Stimulated activated effector memory CD8-positive, alpha-beta T cell treated with anti-CD3 and anti-CD28 coated beads, Interleukin-12 subunit alpha, Interleukin-12 subunit beta, amount 100 ng/mL, for 72 hours (primary cell): ENCODE results near the gene WIF1.

Source experiments
- ATAC-seq: fragments of 150-1000 bp; cut with Tn5 transposase; 2 replicates; pipeline ENCODE4 v1.10.0; 2021
- DNase-seq, 2 donors: peaks; one replicate each; pipeline ENCODE4 v3.0.0; 2021 to 2022; ENCODE audit warnings: low spot score in 2 of 2
- H3K27ac Mint-ChIP-seq: one replicate; pipeline ENCODE4 v1.8.0; 2022; ENCODE audit warnings: mild to moderate bottlenecking, mixed read lengths
- H3K36me3 Mint-ChIP-seq: one replicate; pipeline ENCODE4 v1.8.0; 2022; ENCODE audit warnings: mild to moderate bottlenecking, mixed read lengths
- H3K4me1 Mint-ChIP-seq: one replicate; pipeline ENCODE4 v1.8.0; 2022; ENCODE audit warnings: mixed read lengths
- H3K4me3 Mint-ChIP-seq: one replicate; pipeline ENCODE4 v1.8.0; 2022; ENCODE audit warnings: mild to moderate bottlenecking, mixed read lengths
- H3K9me3 Mint-ChIP-seq: one replicate; pipeline ENCODE4 v1.8.0; 2022; ENCODE audit warnings: mixed read lengths

The WIF1 gene

DNA sequence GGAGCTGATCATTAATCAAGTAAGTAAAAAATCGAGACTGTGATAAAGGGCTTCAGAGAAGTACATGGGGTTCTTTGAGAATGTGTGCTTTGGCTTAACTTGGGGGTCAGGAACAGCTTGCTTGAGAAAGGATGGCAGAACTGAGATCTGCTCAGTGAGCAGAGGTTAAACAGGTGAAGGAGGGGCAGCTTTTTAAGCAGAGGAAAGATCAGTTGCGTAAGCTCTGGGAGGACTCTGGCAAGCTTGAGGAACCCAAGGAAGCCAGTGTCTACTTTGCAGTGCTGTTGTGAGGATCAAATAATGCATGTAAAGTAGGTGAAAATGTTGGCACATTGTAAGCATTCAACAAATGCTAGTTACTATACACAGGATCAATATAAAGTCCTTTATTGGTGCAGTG is 30.6 kb downstream of the WIF1 start:
- no peaks in the 10 kb centered on the region for H3K36me3 Mint-ChIP-seq
- DNase-seq (no peak), ATAC-seq (no peak)
- H3K4me3 Mint-ChIP-seq = no peak overlapping the region
- no peaks in the 10 kb centered on the region for H3K4me1 Mint-ChIP-seq
- H3K9me3 Mint-ChIP-seq = peaks cover 4% of the 10 kb centered on the region
- no peak overlapping the region for H3K27ac Mint-ChIP-seq

- Mint-ChIP-seq H3K4me3 (no peak overlapping the region), H3K9me3 (no peaks in the 10 kb centered on the region), H3K27ac (no peak overlapping the region), H3K4me1 (no peaks in the 10 kb centered on the region), H3K36me3 (no peaks in the 10 kb centered on the region)
- DNase-seq (no peak), ATAC-seq (no peak)
Measured at GRCh38 chr12:65086236-65086635, 34.9 kb downstream of the WIF1 start.

DNA sequence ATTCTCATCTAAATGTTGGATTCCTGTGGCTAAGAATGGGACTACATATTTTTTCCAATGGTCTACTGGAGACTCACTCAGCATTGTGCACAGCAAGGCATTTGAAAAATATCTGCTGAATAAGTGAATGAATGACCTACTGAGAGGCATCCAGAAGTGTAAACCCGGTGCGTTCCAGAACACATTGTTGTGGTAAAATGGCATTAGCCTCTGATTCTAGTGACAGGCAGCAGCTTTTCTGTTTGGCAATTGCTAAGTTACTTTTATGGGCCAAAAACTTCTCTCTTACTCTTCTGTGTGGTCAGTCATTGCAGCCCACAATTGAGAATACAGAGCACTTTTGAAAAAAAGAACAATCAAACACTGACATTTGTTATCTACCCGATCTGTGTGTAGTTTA is 36.5 kb downstream of the WIF1 start:
- H3K36me3 Mint-ChIP-seq = no peaks in the 10 kb centered on the region
- H3K4me3 Mint-ChIP-seq = no peak overlapping the region
- no peak overlapping the region for H3K27ac Mint-ChIP-seq
- ATAC-seq (no peak), DNase-seq (no peak)
- H3K9me3 Mint-ChIP-seq = no peaks in the 10 kb centered on the region
- no peaks in the 10 kb centered on the region for H3K4me1 Mint-ChIP-seq

- Mint-ChIP-seq H3K9me3 (no peaks in the 10 kb centered on the region), H3K4me1 (no peaks in the 10 kb centered on the region), H3K4me3 (no peak overlapping the region), H3K27ac (no peak overlapping the region), H3K36me3 (no peaks in the 10 kb centered on the region)
- no peak for ATAC-seq
- no peak for DNase-seq
Measured at GRCh38 chr12:65083581-65083980, 37.5 kb downstream of the WIF1 start.

DNA sequence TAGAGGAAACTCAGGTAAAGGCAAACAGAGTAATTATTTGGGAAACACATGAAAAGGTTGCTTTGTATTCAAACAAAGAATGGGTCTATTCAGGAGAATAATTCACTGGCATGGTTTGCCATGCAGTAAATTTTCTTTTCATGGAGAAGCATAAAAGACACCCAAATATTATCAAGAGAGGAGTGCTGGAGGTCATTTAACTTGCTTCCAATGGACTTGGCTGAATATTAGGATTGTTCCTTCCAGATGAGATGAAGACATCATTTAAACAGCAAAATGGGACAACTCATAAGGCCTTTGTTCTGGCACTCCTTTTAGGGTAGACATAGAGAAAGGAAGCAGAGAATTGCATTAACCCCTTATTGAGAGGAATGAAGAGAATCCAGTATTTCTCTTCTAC is 38.7 kb downstream of the WIF1 start:
- no peak for ATAC-seq
- Mint-ChIP-seq H3K4me3 (no peak overlapping the region), H3K27ac (no peak overlapping the region), H3K36me3 (no peaks in the 10 kb centered on the region), H3K9me3 (no peaks in the 10 kb centered on the region), H3K4me1 (no peaks in the 10 kb centered on the region)
- no peak for DNase-seq

- DNase-seq = no peak
- no peak for ATAC-seq
- H3K9me3 Mint-ChIP-seq = no peaks in the 10 kb centered on the region
- H3K4me3 Mint-ChIP-seq = no peak overlapping the region
- H3K4me1 Mint-ChIP-seq = no peaks in the 10 kb centered on the region
- no peak overlapping the region for H3K27ac Mint-ChIP-seq
- no peaks in the 10 kb centered on the region for H3K36me3 Mint-ChIP-seq
Measured at GRCh38 chr12:65081496-65081895, 39.6 kb downstream of the WIF1 start.

DNA sequence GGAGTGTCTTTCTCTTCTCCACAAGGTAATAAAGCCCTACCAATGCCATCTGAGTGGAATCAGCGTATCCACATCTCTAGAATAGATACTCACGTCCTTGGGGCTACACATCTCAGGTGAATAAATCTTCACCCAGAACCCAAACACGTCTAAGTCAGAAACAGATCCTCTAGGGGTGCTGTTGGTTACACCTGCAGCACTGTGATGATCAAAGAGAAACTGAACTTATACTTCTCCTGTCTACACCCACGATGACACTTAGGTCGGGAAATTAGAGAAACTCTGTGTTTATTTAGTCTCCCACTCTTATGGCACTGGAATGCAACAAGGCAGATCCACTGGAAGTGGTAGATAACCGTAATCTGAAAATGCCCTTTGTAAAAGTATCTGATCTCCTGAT is 46.2 kb downstream of the WIF1 start:
- DNase-seq (no peak), ATAC-seq (no peak)
- H3K4me3 Mint-ChIP-seq = no peak overlapping the region
- no peaks in the 10 kb centered on the region for H3K9me3 Mint-ChIP-seq
- no peaks in the 10 kb centered on the region for H3K36me3 Mint-ChIP-seq
- H3K27ac Mint-ChIP-seq = no peak overlapping the region
- no peaks in the 10 kb centered on the region for H3K4me1 Mint-ChIP-seq

- ATAC-seq = no peak
- no peaks in the 10 kb centered on the region for H3K36me3 Mint-ChIP-seq
- H3K4me3 Mint-ChIP-seq = no peak overlapping the region
- H3K9me3 Mint-ChIP-seq = no peaks in the 10 kb centered on the region
- DNase-seq = no peak
- no peaks in the 10 kb centered on the region for H3K4me1 Mint-ChIP-seq
- H3K27ac Mint-ChIP-seq = no peak overlapping the region
Measured at GRCh38 chr12:65069336-65069735, 51.8 kb downstream of the WIF1 start.

- H3K9me3 Mint-ChIP-seq = no peaks in the 10 kb centered on the region
- H3K4me1 Mint-ChIP-seq = no peaks in the 10 kb centered on the region
- H3K36me3 Mint-ChIP-seq = no peaks in the 10 kb centered on the region
- no peak overlapping the region for H3K27ac Mint-ChIP-seq
- no peak for ATAC-seq
- DNase-seq = no peak
- H3K4me3 Mint-ChIP-seq = no peak overlapping the region
Measured at GRCh38 chr12:65067383-65067782, 53.7 kb downstream of the WIF1 start.

- ATAC-seq = no peak
- no peak overlapping the region for H3K27ac Mint-ChIP-seq
- H3K9me3 Mint-ChIP-seq = no peaks in the 10 kb centered on the region
- no peak overlapping the region for H3K4me3 Mint-ChIP-seq
- H3K4me1 Mint-ChIP-seq = no peaks in the 10 kb centered on the region
- DNase-seq = no peak
- no peaks in the 10 kb centered on the region for H3K36me3 Mint-ChIP-seq
Measured at GRCh38 chr12:65055859-65056258, 65.2 kb downstream of the WIF1 start.

DNA sequence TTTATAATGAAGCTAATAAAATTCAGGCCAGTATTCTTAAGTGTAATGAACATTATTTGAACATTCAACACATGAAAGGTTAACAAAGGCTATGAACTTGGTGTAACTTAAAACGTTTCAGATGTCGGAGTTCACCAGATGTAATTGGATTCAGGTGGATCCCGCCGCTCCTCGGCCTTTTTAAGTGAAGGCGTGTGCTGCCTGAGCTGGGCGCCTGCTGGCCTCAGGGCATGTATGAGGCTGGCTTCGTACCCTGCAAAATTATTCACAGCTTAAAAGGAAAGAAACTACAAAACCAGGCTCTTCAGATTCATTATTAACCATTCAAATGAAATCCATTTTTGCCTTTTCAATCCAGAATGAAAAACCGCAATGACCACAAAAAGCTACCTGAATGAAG is 69.9 kb downstream of the WIF1 start:
- H3K9me3 Mint-ChIP-seq = no peaks in the 10 kb centered on the region
- no peaks in the 10 kb centered on the region for H3K4me1 Mint-ChIP-seq
- no peak for ATAC-seq
- no peak overlapping the region for H3K27ac Mint-ChIP-seq
- DNase-seq = no peak
- H3K36me3 Mint-ChIP-seq = no peaks in the 10 kb centered on the region
- H3K4me3 Mint-ChIP-seq = no peak overlapping the region

DNA sequence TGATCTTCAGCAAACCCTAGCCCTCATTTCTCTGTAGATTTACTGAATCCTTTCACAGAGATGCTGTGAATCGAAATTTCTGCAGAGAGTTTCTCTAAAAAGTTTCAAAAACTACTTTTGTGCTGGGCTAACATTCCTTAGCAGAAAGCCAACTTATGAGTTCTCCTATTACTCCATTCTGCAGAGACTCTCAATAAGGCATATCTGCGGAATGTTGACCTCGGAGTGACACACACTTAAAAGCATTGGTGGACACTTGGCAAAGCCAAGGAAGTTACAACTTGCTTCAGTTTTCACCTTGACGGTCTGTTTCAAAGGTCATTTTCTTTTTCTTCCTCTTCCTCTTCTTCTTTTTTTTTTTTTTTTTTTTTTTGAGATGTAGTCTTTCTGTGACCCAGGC is 75.8 kb downstream of the WIF1 start:
- no peaks in the 10 kb centered on the region for H3K9me3 Mint-ChIP-seq
- H3K36me3 Mint-ChIP-seq = no peaks in the 10 kb centered on the region
- no peak overlapping the region for H3K27ac Mint-ChIP-seq
- no peak for ATAC-seq
- no peak overlapping the region for H3K4me3 Mint-ChIP-seq
- no peak for DNase-seq
- H3K4me1 Mint-ChIP-seq = no peaks in the 10 kb centered on the region

GRCh38 chr12:65039301-65039700 is 81.8 kb downstream of the WIF1 start:
- H3K4me3 Mint-ChIP-seq = no peak overlapping the region
- H3K4me1 Mint-ChIP-seq = no peaks in the 10 kb centered on the region
- peaks cover 3% of the 10 kb centered on the region for H3K9me3 Mint-ChIP-seq
- DNase-seq (no peak), ATAC-seq (no peak)
- peaks cover 5% of the 10 kb centered on the region for H3K36me3 Mint-ChIP-seq
- H3K27ac Mint-ChIP-seq = no peak overlapping the region

DNA sequence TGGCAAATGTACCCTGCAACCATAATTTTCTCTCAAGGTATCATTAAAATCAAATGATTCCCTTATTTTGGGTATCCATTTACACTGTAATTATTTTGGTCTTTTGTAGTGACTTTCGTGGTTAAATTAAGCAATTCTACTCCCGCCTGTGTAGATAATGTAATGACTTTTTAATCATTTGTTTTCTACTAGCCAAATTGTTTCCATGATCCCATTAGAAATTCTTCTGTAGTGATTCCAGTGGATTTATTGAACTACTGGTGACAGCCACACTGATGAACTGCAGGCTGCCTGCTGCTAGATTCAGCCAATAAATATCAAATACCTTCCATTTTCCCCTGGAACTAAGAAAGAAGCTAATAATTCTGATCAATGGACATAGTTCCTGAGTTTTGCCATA is 96.0 kb downstream of the WIF1 start:
- no peak overlapping the region for H3K4me3 Mint-ChIP-seq
- H3K36me3 Mint-ChIP-seq = no peaks in the 10 kb centered on the region
- H3K27ac Mint-ChIP-seq = no peak overlapping the region
- ATAC-seq = no peak
- H3K9me3 Mint-ChIP-seq = peaks cover 4% of the 10 kb centered on the region
- DNase-seq = no peak
- no peaks in the 10 kb centered on the region for H3K4me1 Mint-ChIP-seq

DNA sequence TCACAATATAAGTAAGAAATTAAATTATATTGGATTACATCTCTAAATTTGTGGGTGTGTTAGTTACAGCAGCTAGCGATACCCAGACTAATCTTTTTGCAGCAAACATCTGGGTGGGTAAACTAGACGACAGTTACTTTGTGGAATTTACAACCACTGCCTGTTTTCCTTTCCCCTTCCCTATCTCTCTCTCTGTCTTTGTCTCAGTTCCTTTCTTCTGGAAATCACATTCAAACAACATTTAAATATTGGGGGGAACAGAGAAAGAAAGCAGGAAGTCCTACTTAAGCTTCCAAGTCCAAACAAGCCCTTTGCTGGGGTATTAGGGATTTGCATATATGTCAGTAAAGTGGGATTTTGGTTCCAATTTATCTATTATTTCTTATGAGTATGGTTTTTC is 97.6 kb downstream of the WIF1 start:
- H3K4me1 Mint-ChIP-seq = no peaks in the 10 kb centered on the region

DNA sequence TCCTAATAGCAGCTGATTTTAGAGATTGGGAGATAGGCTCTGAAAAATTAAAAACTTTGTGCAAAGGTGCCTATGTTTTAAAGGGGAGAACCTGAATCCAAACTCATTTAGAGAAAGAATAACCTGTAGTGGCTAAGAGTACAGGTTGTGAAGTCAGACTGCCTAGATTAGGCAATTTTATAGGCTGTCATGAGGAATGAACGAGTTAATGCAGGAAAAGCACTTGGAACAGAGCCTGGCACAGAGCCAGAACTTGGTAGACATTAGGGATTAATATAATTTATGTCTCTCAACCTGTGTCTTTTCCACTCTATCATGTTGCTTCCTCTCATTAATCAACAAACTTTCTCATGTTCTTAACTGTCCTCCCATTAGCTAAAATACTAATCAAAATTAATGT is 98.1 kb downstream of the WIF1 start:
- Mint-ChIP-seq H3K4me1 (no peaks in the 10 kb centered on the region), H3K9me3 (peaks cover 4% of the 10 kb centered on the region), H3K4me3 (no peak overlapping the region), H3K27ac (no peak overlapping the region), H3K36me3 (no peaks in the 10 kb centered on the region)
- DNase-seq (no peak), ATAC-seq (no peak)

More for the DNA sequence above, 97.6 kb downstream of the WIF1 start:
- no peak for DNase-seq
- H3K9me3 Mint-ChIP-seq = peaks cover 4% of the 10 kb centered on the region
- H3K27ac Mint-ChIP-seq = no peak overlapping the region
- H3K4me3 Mint-ChIP-seq = no peak overlapping the region
- ATAC-seq = no peak
- H3K36me3 Mint-ChIP-seq = no peaks in the 10 kb centered on the region

- Mint-ChIP-seq H3K36me3 (no peaks in the 10 kb centered on the region), H3K4me1 (no peaks in the 10 kb centered on the region), H3K27ac (no peak overlapping the region), H3K9me3 (peaks cover 4% of the 10 kb centered on the region), H3K4me3 (no peak overlapping the region)
- DNase-seq (no peak), ATAC-seq (no peak)
Measured at GRCh38 chr12:65022421-65022820, 98.7 kb downstream of the WIF1 start.
